Trophoblast cell (in vitro differentiated cells and primary cell): ENCODE measurements around the gene GPR137B.

Experiments
- DNase-seq, 2 donors: peaks; one replicate each; pipeline ENCODE4 v3.0.0-alpha.2; 2016
- H2AFZ ChIP-seq: 2 replicates; pipeline ENCODE4 v1.6.1; 2013; ENCODE audit warnings: low read length, moderate library complexity, mild to moderate bottlenecking; ENCODE audit not compliant: insufficient read depth, poor library complexity
- H2AK5ac ChIP-seq: 2 replicates; pipeline ENCODE4 v1.6.1; 2013; ENCODE audit warnings: mild to moderate bottlenecking, low read length
- H2BK120ac ChIP-seq: 2 replicates; pipeline ENCODE4 v1.6.1; 2013; ENCODE audit warnings: low read length, mild to moderate bottlenecking, moderate library complexity; ENCODE audit not compliant: insufficient read depth, poor library complexity
- H2BK12ac ChIP-seq: 2 replicates; pipeline ENCODE4 v1.6.1; 2013; ENCODE audit warnings: mild to moderate bottlenecking, low read length, moderate library complexity
- H2BK5ac ChIP-seq: 2 replicates; pipeline ENCODE4 v1.6.1; 2013; ENCODE audit warnings: low read length, low read depth, moderate library complexity, mild to moderate bottlenecking; ENCODE audit not compliant: poor library complexity
- H3K14ac ChIP-seq: 2 replicates; pipeline ENCODE4 v1.6.1; 2013; ENCODE audit warnings: mild to moderate bottlenecking, low read length
- H3K18ac ChIP-seq: 2 replicates; pipeline ENCODE4 v1.6.1; 2013; ENCODE audit warnings: mild to moderate bottlenecking, low read length
- H3K23ac ChIP-seq: 2 replicates; pipeline ENCODE4 v1.6.1; 2013; ENCODE audit warnings: low read length
- H3K27ac ChIP-seq: 2 replicates; pipeline ENCODE4 v1.5.1; 2013; ENCODE audit warnings: low read depth, mild to moderate bottlenecking, inconsistent platforms, low read length, moderate library complexity
- H3K27me3 ChIP-seq: 2 replicates; pipeline ENCODE4 v1.6.1; 2013; ENCODE audit warnings: inconsistent platforms, mild to moderate bottlenecking, low read length, moderate library complexity; ENCODE audit not compliant: insufficient read depth
- H3K36me3 ChIP-seq, 2 experiments: 1 replicate in 1 of 2; 2 replicates in 1 of 2; pipeline ENCODE4 v1.6.1; 2013; ENCODE audit warnings: low read length in 2 of 2, mild to moderate bottlenecking in 2 of 2, moderate library complexity in 1 of 2; ENCODE audit not compliant: insufficient read depth in 2 of 2, control insufficient read depth in 1 of 2
- H3K4ac ChIP-seq: 2 replicates; pipeline ENCODE4 v1.6.1; 2013; ENCODE audit warnings: low read depth, mild to moderate bottlenecking, low read length, moderate library complexity
- H3K4me1 ChIP-seq, 2 experiments: 1 replicate in 1 of 2; 2 replicates in 1 of 2; pipeline ENCODE4 v1.6.1; 2013; ENCODE audit warnings: low read length in 2 of 2, mild to moderate bottlenecking in 2 of 2, moderate library complexity in 1 of 2; ENCODE audit not compliant: insufficient read depth in 2 of 2, control insufficient read depth in 1 of 2
- H3K4me2 ChIP-seq: 2 replicates; pipeline ENCODE4 v1.6.1; 2013; ENCODE audit warnings: inconsistent platforms, mild to moderate bottlenecking, low read length, moderate library complexity
- H3K4me3 ChIP-seq: 2 replicates; pipeline ENCODE4 v1.5.1; 2013; ENCODE audit warnings: mild to moderate bottlenecking, low read depth, low read length, inconsistent platforms
- H3K79me1 ChIP-seq: one replicate; pipeline ENCODE4 v1.6.1; 2013; ENCODE audit warnings: low read length
- H3K79me2 ChIP-seq: 2 replicates; pipeline ENCODE4 v1.6.1; 2013; ENCODE audit warnings: low read length, mild to moderate bottlenecking; ENCODE audit not compliant: control insufficient read depth, insufficient read depth, poor library complexity
- H3K9ac ChIP-seq: 2 replicates; pipeline ENCODE4 v1.6.1; 2013; ENCODE audit warnings: mild to moderate bottlenecking, low read length
- H3K9me3 ChIP-seq: 2 replicates; pipeline ENCODE4 v1.6.1; 2013; ENCODE audit warnings: low read depth, mild to moderate bottlenecking, control low read depth, inconsistent platforms, low read length; ENCODE audit not compliant: insufficient read depth
- H4K12ac ChIP-seq: 2 replicates; pipeline ENCODE4 v1.6.1; 2013; ENCODE audit warnings: low read depth, mild to moderate bottlenecking, low read length, moderate library complexity
- H4K8ac ChIP-seq: 2 replicates; pipeline ENCODE4 v1.6.1; 2013; ENCODE audit warnings: low read depth, mild to moderate bottlenecking, low read length, moderate library complexity
- H4K91ac ChIP-seq: one replicate; pipeline ENCODE4 v1.6.1; 2013; ENCODE audit warnings: low read depth, mild to moderate bottlenecking, low read length, moderate library complexity
- WGBS: extraction: QIAGEN DNeasy Blood & Tissue Kit; methylation state at CpG from one replicate; pipeline ENCODE4 v1.1.7; 2013; ENCODE audit warnings: missing lambda C conversion rate; ENCODE audit not compliant: insufficient read length, insufficient coverage; ENCODE audit errors: extremely low coverage; 5-methylcytosine and 5-hydroxymethylcytosine counted together

Gene GPR137B

DNA sequence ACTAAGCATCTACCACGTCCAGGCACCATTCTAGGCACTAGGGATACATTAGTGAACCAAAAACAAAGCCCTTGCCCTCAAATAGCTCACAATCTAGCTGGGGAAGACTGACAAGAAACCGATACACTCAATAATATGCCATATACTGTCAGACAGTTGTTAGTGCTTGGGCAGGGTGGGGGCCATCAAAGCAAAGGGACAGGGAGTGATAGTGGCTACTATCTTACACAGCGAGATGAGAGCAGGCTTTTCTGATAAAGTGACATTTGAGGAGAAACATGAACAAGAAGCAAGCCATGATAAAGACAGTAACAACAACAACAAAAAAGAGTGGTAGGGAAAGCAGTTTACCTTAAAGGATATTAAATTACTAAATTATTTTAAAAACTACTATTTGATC is 98.3 kb downstream of the GPR137B start:
- WGBS, result no CpG with 5 or more reads among the region's 3 CpGs
- Histone ChIP-seq H2AFZ (no peak overlapping the region), H3K14ac (no peak overlapping the region), H4K8ac (no peak overlapping the region), H2BK5ac (no peak overlapping the region), H3K36me3 (no peaks in the 10 kb centered on the region), H3K4me1 (no peaks in the 10 kb centered on the region), H4K91ac (no peak overlapping the region), H4K12ac (no peak overlapping the region), H2BK120ac (no peak overlapping the region), H3K4ac (no peak overlapping the region), H3K27me3 (no peaks in the 10 kb centered on the region), H3K27ac (no peak overlapping the region), H3K9ac (no peak overlapping the region), H2AK5ac (no peak overlapping the region), H2BK12ac (no peak overlapping the region), H3K4me2 (no peak overlapping the region), H3K79me1 (no peaks in the 10 kb centered on the region), H3K4me3 (no peak overlapping the region), H3K23ac (no peak overlapping the region), H3K18ac (no peak overlapping the region), H3K79me2 (no peaks in the 10 kb centered on the region), H3K9me3 (no peaks in the 10 kb centered on the region)
- no peak for DNase-seq

DNA sequence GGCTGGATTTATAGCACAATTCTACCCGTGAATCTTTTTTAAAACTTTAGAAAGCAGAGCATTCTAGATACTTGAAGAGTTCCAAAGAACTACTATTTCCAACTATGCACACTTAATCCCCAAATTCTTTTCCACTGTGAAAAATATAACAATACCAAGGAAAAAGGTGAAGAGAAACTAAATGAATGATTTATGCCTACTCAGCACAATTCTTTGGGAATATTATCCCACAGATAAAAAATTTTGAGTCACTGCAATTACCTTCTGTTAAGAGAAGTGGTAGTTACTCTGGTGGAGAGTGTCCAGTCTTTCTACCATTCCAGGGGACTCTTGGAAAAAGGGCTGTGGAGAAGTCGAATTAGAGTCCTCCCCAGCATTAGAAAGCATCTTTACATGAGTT is 100.2 kb downstream of the GPR137B start:
- H3K9ac ChIP-seq, result no peak overlapping the region
- H2AFZ ChIP-seq, result no peak overlapping the region
- no peaks in the 10 kb centered on the region for H3K9me3 ChIP-seq
- no peak overlapping the region for H3K14ac ChIP-seq
- H2BK120ac ChIP-seq, result no peak overlapping the region
- no peak overlapping the region for H3K27ac ChIP-seq
- H3K4ac ChIP-seq, result no peak overlapping the region
- H3K4me1 ChIP-seq, result no peaks in the 10 kb centered on the region
- no peaks in the 10 kb centered on the region for H3K79me2 ChIP-seq
- no peak overlapping the region for H4K91ac ChIP-seq
- H2BK12ac ChIP-seq, result no peak overlapping the region
- no peak overlapping the region for H2BK5ac ChIP-seq
- no peak overlapping the region for H3K4me2 ChIP-seq
- H3K36me3 ChIP-seq, result no peaks in the 10 kb centered on the region
- no peak overlapping the region for H3K4me3 ChIP-seq
- no peak for DNase-seq
- H3K23ac ChIP-seq, result no peak overlapping the region
- no peaks in the 10 kb centered on the region for H3K79me1 ChIP-seq
- WGBS, result no CpG with 5 or more reads among the region's 2 CpGs
- H4K12ac ChIP-seq, result no peak overlapping the region
- no peaks in the 10 kb centered on the region for H3K27me3 ChIP-seq
- H4K8ac ChIP-seq, result no peak overlapping the region
- no peak overlapping the region for H3K18ac ChIP-seq
- H2AK5ac ChIP-seq, result no peak overlapping the region

- WGBS, result no CpG with 5 or more reads among the region's 3 CpGs
- no peak overlapping the region for H3K4me3 ChIP-seq
- no peak overlapping the region for H2BK120ac ChIP-seq
- H3K36me3 ChIP-seq, result no peaks in the 10 kb centered on the region
- H3K4me2 ChIP-seq, result no peak overlapping the region
- H4K91ac ChIP-seq, result no peak overlapping the region
- H3K9ac ChIP-seq, result no peak overlapping the region
- no peak overlapping the region for H2BK12ac ChIP-seq
- H3K14ac ChIP-seq, result no peak overlapping the region
- H2BK5ac ChIP-seq, result no peak overlapping the region
- no peak overlapping the region for H4K12ac ChIP-seq
- no peak overlapping the region for H3K4ac ChIP-seq
- no peak overlapping the region for H4K8ac ChIP-seq
- H3K23ac ChIP-seq, result no peak overlapping the region
- H3K79me2 ChIP-seq, result no peaks in the 10 kb centered on the region
- no peaks in the 10 kb centered on the region for H3K79me1 ChIP-seq
- no peak overlapping the region for H3K27ac ChIP-seq
- H2AK5ac ChIP-seq, result no peak overlapping the region
- no peaks in the 10 kb centered on the region for H3K27me3 ChIP-seq
- no peak overlapping the region for H3K18ac ChIP-seq
- H3K9me3 ChIP-seq, result no peaks in the 10 kb centered on the region
- H3K4me1 ChIP-seq, result no peaks in the 10 kb centered on the region
- peak in 1 of 2 donors; percentile 16 for DNase-seq
- no peak overlapping the region for H2AFZ ChIP-seq
These were observed 104.9 kb downstream of the GPR137B start for GRCh38 chr1:236247286-236247685.

- no peaks in the 10 kb centered on the region for H3K36me3 ChIP-seq
- no peak overlapping the region for H3K4me3 ChIP-seq
- H3K79me1 ChIP-seq, result no peaks in the 10 kb centered on the region
- no peaks in the 10 kb centered on the region for H3K79me2 ChIP-seq
- no peak overlapping the region for H3K27ac ChIP-seq
- no peak overlapping the region for H3K18ac ChIP-seq
- H2BK12ac ChIP-seq, result no peak overlapping the region
- H2AFZ ChIP-seq, result no peak overlapping the region
- no peak overlapping the region for H3K23ac ChIP-seq
- H3K27me3 ChIP-seq, result no peaks in the 10 kb centered on the region
- H2BK5ac ChIP-seq, result no peak overlapping the region
- no peaks in the 10 kb centered on the region for H3K9me3 ChIP-seq
- H3K9ac ChIP-seq, result no peak overlapping the region
- no peak overlapping the region for H4K8ac ChIP-seq
- H2BK120ac ChIP-seq, result no peak overlapping the region
- H3K4ac ChIP-seq, result no peak overlapping the region
- no CpG with 5 or more reads among the region's 1 CpG for WGBS
- H4K12ac ChIP-seq, result no peak overlapping the region
- H2AK5ac ChIP-seq, result no peak overlapping the region
- H3K4me1 ChIP-seq, result no peaks in the 10 kb centered on the region
- H3K14ac ChIP-seq, result no peak overlapping the region
- no peak overlapping the region for H4K91ac ChIP-seq
- H3K4me2 ChIP-seq, result no peak overlapping the region
- no peak for DNase-seq
These were observed 109.2 kb downstream of the GPR137B start for GRCh38 chr1:236251587-236251986.
